NCI-H1105 treated with DMSO at 0.1 percent for 48 hours (cell line): ENCODE results near the gene CHD2.
"Not testable (repeated sequence)": the region's sequence is repeated elsewhere in the genome, so short reads cannot be mapped to it uniquely, and the experiment has no call there.

ENCODE experiments used
- DNase-seq: peaks from one replicate; lab custom pipeline; 2025; lab: John Stamatoyannopoulos, UW

Gene CHD2

GRCh38 chr15:92899948-92900730 lies at the start of gene CHD2:
Gene CHD2, plus strand, starts transcription at chr15:92900324. Its CDS starts 914 bp downstream, at chr15:92901238.
- DNase-seq: peak; percentile 82

GRCh38 chr15:92853222-92853621 lies 46.9 kb upstream of the CHD2 start:
- no peak for DNase-seq

GRCh38 chr15:92861742-92862141 lies 38.4 kb upstream of the CHD2 start:
- DNase-seq: no peak

DNA sequence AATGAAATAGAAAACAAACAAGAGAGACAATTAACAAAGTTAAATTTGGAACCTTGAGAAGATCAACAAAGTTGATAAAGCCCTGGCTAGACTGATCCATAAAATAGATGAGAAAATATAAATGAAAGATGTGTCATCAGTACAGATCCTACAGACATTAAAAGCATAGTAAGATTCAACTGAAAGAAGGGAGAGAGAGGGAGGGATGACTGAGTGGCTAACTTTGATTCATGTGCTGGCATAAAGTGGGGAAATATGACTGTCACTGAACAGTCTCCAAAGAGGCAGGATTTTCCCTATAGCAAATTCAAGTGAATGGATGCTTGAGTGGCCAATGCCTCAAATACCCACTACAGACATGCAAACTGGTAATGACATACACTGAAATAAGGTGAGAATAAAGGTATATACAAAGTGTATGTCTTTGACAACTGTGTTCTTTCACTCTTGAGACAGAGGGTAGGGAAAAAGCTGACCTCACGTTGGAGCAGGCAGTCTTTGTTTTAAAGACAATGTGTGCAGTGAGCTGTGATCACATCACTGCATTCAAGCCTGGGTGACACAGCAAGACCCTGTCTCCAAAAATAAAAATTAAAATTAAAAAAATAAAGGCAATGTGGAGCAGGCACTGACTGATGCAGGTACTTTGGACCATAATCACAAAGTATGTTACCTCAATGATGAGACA lies 35.9 kb upstream of the CHD2 start:
- DNase-seq: no peak

- DNase-seq: no peak
These were observed 30.7 kb upstream of the CHD2 start for GRCh38 chr15:92869263-92869940.

DNA sequence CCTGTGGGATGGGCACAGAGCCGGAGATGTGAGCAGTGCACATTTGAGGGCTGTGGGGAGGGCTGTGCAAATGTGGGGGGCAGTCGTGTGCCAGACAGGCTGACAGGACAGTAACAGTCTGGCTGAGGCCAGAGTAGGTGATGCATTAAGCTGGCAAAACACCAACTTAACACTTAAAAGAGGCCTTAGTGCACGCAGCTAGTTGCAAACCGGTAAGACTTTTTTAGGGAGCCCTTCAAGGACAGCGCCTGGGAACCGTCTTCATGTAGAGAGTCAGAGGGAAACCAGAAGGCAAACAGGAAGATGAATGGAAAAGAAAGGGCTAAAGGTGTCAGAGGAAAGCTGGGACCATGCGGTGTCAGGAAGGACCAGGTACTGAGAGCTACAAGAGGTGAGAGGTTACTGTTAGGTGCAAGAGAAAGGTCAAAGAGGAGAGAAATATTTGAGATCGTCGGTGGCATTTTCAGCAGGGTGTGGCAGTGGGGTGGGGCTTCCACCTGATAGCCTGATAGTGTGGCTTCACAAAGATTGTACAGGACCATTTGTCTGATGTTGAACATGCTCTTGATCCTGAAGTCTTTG lies 30.0 kb upstream of the CHD2 start:
- DNase-seq: no peak

DNA sequence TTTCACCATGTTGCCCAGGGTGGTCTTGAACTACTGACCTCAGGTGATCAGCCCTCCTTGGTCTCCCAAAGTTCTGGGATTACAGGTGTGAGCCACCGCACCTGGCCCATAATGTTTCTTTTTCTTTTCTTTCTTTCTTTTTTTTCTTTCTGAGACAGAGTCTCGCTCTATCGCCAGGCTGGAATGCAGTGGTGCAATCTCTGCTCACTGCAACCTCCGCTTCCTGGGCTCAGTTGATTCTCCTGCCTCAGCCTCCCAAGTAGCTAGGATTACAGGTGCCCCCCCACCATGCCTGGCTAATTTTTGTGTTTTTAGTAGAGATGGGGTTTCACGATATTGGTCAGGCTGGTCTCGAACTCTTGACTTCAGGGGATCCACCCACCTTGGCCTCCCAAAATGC lies 27.2 kb upstream of the CHD2 start:
- DNase-seq: not testable (repeated sequence)

GRCh38 chr15:92877000-92877399 lies 23.1 kb upstream of the CHD2 start:
- DNase-seq: no peak

- DNase-seq: no peak
These were observed 22.7 kb upstream of the CHD2 start for GRCh38 chr15:92877416-92877815.

DNA sequence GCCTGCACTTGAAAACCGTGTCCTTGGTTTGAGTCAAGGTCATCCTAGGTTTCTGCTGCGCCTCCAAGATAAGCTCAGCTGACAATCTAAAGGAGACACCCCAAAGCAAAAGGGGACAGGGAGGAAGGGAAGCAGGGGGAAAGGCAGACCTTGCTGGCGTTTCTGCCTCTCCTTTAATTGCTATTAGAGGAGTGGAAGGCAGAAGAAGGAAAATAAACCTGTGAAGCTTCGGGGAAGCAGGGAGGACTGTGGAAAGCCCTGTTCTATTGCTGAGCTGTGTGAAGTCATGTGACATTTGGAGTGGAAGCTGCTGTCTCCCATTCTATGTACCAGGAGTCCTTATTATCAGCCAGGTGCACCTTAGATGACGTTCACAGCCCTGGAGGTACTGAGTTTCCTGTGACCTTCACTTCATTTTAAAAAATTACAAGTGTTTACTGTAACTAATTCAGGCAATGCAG lies 21.5 kb upstream of the CHD2 start:
- DNase-seq: no peak

DNA sequence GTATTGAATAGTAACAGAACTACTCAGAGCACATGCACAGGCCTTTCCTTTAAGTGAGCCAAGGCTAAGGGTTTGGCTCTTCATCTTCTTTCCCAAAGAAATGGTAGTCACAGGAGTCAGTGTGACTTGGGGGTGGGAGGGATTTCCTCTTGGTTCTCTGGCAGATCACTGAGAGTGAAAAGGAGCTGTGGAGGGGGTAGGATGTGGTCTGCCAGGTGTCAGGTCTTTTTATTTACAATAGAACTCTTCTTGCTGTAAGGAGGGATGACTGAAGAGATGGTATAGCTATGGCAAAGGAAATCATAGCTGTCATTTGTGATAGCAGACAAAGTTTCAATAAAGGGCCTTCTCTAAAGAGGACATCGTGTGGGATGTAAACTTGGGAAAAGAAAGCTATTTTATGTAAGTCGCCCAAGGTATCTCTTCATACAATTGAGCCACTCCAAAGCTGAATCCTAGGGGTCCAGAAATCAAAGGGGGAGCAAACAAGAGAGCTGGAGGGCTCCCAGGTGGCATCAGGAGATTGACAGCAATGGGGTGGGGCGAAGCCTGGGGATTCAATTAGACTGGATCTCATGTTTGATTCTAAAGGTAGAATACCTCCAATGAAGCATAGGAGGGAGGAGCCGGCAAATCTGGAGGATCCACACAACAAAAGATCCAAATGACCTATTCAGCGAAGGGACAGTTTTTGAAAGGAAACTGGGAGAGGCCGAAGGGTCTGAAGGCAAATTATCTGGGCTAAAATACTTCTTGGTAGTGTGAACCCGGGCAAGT lies 20.0 kb upstream of the CHD2 start:
- no peak for DNase-seq

DNA sequence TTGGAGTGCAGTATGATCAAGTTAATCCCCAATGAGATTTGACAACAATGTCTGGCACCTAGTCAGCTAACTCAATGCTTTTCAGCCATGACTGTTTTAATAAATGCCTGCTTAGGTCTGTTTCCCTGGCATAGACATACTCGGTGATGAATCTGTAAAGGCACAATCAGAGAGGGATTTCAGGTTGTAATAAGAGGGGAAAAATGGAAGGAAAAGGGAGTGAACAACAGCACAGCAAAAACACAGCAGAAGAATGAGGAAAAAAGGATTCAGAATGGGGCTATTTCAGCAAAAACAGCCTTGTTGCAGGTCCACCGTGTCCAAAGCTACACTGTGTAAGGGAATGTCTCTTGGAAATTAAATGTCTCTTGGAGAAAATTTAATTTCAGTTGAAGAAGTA lies 19.3 kb upstream of the CHD2 start:
- no peak for DNase-seq

DNA sequence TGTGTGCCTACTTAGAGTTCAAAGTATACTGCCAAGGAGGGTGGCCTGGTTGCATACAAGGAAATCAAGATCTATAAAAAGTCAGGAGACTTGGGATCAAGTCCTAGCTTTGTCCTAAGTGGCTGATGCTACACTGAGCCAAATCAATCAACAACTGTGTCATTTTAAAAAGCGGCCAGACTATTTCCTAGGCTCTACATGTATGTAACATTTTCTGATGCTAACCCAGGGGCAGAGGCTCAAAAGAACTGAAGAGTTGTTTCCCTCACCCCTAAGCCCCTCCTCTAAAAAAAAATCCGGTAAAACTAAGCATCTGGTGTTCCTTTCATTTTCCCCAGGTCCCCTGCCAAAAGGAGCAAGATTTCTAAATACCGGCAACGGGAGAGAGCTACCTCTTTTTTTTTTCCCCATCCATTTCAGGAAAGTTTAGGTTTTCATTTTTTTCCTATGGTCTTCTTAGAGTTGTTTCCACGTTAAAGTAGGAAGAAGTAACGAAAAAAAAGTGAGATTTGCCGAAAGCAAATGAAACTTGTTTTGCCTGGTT lies 18.8 kb upstream of the CHD2 start:
- DNase-seq: no peak

DNA sequence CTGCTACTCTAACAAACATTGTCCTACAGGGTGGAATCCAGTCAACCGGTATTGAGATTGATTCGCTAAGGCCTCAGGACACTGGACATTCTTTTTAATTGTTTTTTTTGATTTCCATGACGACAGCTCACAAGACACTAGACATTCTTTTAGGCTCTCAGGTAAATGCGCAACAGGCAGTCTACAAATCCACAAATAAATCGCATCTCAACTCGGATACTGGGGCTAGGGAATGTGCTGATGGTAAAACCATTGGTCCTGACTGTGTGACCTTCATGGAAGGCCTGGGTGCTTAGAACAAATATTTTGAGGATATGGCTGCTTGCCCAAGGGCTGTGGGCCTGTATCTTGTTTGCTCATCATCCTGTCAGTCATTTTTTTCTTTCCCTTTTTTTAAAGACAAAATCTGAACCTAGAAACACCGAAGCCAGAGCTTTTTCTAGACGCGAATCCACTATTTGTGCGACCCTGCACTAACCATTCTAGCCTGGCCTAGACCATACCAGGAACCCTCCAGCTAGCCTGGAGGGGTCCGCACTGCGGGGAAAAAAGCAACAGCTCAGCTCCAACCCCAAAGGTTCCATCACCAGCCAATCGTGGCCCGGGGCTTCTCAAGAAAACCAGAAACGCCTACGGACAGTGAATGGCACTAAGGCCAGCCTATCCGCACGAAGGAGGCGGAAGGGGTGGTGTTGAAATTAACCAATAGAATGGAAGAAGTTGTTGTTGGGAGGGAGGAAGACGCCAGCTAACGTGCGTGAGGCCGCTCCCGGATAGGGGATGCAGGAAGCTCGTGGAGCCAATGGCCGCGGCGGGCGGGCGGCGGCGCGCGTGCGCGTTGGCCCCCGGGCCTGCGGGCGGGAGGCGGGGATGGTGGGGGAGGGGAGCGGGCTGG lies 18.1 kb upstream of the CHD2 start:
- DNase-seq: peak; percentile 94

DNA sequence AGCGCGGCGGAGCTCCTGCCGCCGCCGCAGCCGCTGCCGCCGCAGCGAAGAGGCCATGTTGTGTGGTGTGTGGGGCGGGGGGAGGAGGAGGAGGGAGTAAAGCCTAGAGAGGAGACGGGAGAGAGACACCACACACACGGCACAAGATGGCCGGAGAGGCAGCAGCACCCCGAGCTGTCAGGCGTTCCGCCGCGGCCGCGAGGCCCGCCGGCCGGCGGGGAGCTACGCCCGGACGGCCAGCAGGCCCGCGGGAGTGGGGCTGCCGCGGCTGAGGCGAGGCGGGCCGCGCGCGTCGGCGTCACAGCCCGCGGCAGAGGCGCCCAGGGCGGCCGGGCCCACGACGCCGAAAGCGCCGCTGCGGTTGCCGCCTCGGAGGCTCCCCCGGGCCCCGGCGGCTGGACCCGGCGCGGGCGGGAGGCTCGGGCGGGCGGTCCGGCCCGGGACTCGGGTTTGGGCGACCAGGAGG lies 17.4 kb upstream of the CHD2 start:
- no peak for DNase-seq

GRCh38 chr15:92883163-92883875 lies 16.8 kb upstream of the CHD2 start:
- peak; percentile 16 for DNase-seq

GRCh38 chr15:92883876-92884435 lies 16.2 kb upstream of the CHD2 start:
- DNase-seq: no peak

DNA sequence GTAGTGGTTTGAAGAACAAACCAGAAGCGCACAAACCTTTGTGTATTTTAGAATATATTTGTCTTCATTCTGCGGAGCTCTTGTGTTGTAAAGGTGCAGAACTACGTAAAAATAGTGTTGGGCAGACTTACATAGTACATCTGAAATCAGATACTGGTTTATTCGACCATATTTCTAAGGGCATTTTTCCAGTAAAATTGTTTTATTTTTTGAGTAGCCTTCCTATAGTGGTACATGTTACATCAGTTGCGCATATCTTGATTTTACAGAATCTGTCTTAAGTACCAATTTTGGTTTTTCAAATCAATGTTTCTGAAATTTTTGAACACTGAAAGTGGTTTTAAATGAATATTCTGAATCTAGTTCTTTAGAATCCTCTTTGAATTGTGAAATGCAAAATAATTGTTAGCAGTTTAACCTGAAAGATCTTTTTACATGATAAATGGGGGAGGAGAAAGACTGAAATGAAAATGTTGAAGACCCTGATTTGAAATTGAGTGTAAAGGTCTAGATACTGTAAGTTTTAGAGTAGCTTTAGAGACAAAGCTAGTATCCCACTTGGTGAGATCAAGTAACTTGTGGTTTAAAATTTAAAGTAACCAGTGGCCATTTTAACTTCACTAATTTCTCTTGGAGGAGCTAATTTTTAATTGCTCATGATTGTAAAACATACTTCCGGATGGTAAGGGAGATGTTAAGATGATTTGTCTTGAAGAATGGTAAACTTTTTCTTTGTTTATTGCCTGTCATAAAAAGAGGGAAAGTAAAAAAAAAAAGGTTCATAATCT lies 15.5 kb upstream of the CHD2 start:
- DNase-seq: peak; percentile 4
